ENCODE data around the gene OR52E1.
"Not testable (repeated sequence)": the region's sequence is repeated elsewhere in the genome, so short reads cannot be mapped to it uniquely, and the experiment has no call there.

The OR52E1 gene

GRCh38 chr11:5042091-5042490, 27.3 kb upstream of the OR52E1 start:
- POLR2A ChIA-PET, result no interaction called here
- CTCF ChIA-PET, result no interaction called here
- DNase-seq (ENCODE audit: extremely low spot score), result no peak
- TF ChIP-seq CTCF (IDR thresholded peaks at IDR 0.05; ENCODE audit: control extremely low read depth, extremely low read depth, low read depth, missing control alignments), result no peak

- ChIA-PET CTCF (no interaction called here), POLR2A (no interaction called here)
- no peak for TF ChIP-seq CTCF (IDR thresholded peaks at IDR 0.05; ENCODE audit: control extremely low read depth, extremely low read depth, low read depth, missing control alignments)
- DNase-seq (ENCODE audit: extremely low spot score), result no peak
Measured at GRCh38 chr11:5043380-5043779, 26.0 kb upstream of the OR52E1 start.

DNA sequence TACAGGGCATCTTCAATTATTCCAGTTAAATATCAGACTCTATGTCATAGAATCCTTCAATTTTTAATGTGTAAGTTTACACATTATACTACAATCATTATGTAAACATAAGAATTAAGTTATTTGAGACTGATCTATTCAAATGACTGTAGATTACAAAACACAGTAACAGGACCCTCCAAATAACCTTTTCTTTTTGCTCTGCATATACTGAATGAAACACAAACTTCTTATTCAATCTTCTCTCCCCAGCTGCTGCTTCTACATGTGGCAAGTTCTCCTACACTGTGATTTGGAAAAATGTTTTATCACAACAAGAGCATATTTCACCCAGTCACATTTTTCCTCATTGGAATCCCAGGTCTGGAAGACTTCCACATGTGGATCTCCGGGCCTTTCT, 23.1 kb upstream of the OR52E1 start, which contains the start of gene OR52J3:
OR52J3 (plus strand) TSS at position 301 of the 400 bp plus-strand sequence; CDS start at position 301, 0 bp downstream.
- no peak for DNase-seq (ENCODE audit: extremely low spot score)
- no peak for TF ChIP-seq CTCF (IDR thresholded peaks at IDR 0.05; ENCODE audit: control extremely low read depth, extremely low read depth, low read depth, missing control alignments)
- ChIA-PET CTCF (no interaction called here), POLR2A (no interaction called here)

- no peak for DNase-seq (ENCODE audit: extremely low spot score)
- POLR2A ChIA-PET, result no interaction called here
- no peak for TF ChIP-seq CTCF (IDR thresholded peaks at IDR 0.05; ENCODE audit: control extremely low read depth, extremely low read depth, low read depth, missing control alignments)
- CTCF ChIA-PET, result no interaction called here
Measured at GRCh38 chr11:5046754-5047330, 22.5 kb upstream of the OR52E1 start.

GRCh38 chr11:5058679-5059078, 10.7 kb upstream of the OR52E1 start:
- DNase-seq (ENCODE audit: extremely low spot score); POLR2A ChIA-PET; CTCF ChIA-PET: not testable (repeated sequence)

- no peak for TF ChIP-seq CTCF (IDR thresholded peaks at IDR 0.05; ENCODE audit: control extremely low read depth, extremely low read depth, low read depth, missing control alignments)
- DNase-seq (ENCODE audit: extremely low spot score), result no peak
- POLR2A ChIA-PET, result no interaction called here
- CTCF ChIA-PET, result no interaction called here
Measured at GRCh38 chr11:5059391-5059790, 10.0 kb upstream of the OR52E1 start, which contains the start of gene OR52E2. Gene OR52E2, minus strand, starts transcription at chr11:5059627. Its CDS starts 0 bp downstream, at chr11:5059627.

- TF ChIP-seq CTCF (IDR thresholded peaks at IDR 0.05; ENCODE audit: control extremely low read depth, extremely low read depth, low read depth, missing control alignments), result no peak
- ChIA-PET POLR2A (no interaction called here), CTCF (interaction anchor here (1.0 kb wide), 1 partner anchor 20 kb away, joined by 4 read pairs; no protein-coding TSS in a partner anchor)
- no peak for DNase-seq (ENCODE audit: extremely low spot score)
Measured at GRCh38 chr11:5065027-5065426, 4.3 kb upstream of the OR52E1 start.

Measured in GM10248 (cell line).